ENCODE data around the gene PPP1R1B.

The PPP1R1B gene

GRCh38 chr17:39677542-39678339 is 51.0 kb downstream of the PPP1R1B start:
- TF ChIP-seq CTCF (IDR thresholded peaks at IDR 0.05; ENCODE audit: insufficient read depth, missing control alignments) = no peak
- DNase-seq (ENCODE audit: insufficient read length, low spot score) (no peak), FAIRE-seq (no peak)

GRCh38 chr17:39678340-39679116 is 51.8 kb downstream of the PPP1R1B start:
- no peak for TF ChIP-seq CTCF (IDR thresholded peaks at IDR 0.05; ENCODE audit: insufficient read depth, missing control alignments)
- DNase-seq (ENCODE audit: insufficient read length, low spot score) (no peak), FAIRE-seq (no peak)

- no peak for TF ChIP-seq CTCF (IDR thresholded peaks at IDR 0.05; ENCODE audit: insufficient read depth, missing control alignments)
These were observed 52.9 kb downstream of the PPP1R1B start for GRCh38 chr17:39679521-39680192.

GRCh38 chr17:39683295-39683939 is 56.7 kb downstream of the PPP1R1B start:
- no peak for TF ChIP-seq CTCF (IDR thresholded peaks at IDR 0.05; ENCODE audit: insufficient read depth, missing control alignments)

More at GRCh38 chr17:39679521-39680192, 52.9 kb downstream of the PPP1R1B start:
- DNase-seq (ENCODE audit: insufficient read length, low spot score) (no peak), FAIRE-seq (no peak)

GRCh38 chr17:39684369-39685192 is 57.8 kb downstream of the PPP1R1B start:
- DNase-seq (ENCODE audit: insufficient read length, low spot score) = no peak
- no peak for TF ChIP-seq CTCF (IDR thresholded peaks at IDR 0.05; ENCODE audit: insufficient read depth, missing control alignments)
- no peak for FAIRE-seq

More at GRCh38 chr17:39683295-39683939, 56.7 kb downstream of the PPP1R1B start:
- DNase-seq (ENCODE audit: insufficient read length, low spot score) = no peak
- no peak for FAIRE-seq

Measured in D721Med (cell line).